IPS DF 4.7 (cell line): ENCODE data around the gene FANCD2.
"Not testable (repeated sequence)": the region's sequence is repeated elsewhere in the genome, so short reads cannot be mapped to it uniquely, and the experiment has no call there.

Source experiments
- DNase-seq: peaks from one replicate; pipeline ENCODE4 v3.0.0-alpha.2; 2013; ENCODE audit warnings: low spot score; ENCODE audit errors: extremely low read depth

The FANCD2 gene

DNA sequence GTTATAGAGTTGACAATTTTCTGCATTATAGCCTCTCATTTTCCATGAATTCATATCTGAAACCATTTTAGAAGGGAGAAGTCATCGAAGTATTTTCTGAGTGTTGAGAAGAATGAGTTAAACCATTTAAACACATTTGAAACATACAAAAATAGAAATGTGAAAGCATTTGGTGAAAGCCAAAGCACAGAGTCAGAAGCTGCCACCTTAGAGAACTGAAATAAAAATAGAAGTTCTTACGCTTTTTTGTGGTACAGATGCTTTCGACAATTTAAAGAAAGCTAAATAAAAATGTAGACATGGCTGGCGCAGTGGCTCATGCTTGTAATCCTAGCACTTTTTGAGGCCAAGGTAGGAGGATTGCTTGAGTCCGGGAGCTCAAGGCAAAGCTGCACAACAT lies 72.8 kb downstream of the FANCD2 start:
- no peak for DNase-seq

DNA sequence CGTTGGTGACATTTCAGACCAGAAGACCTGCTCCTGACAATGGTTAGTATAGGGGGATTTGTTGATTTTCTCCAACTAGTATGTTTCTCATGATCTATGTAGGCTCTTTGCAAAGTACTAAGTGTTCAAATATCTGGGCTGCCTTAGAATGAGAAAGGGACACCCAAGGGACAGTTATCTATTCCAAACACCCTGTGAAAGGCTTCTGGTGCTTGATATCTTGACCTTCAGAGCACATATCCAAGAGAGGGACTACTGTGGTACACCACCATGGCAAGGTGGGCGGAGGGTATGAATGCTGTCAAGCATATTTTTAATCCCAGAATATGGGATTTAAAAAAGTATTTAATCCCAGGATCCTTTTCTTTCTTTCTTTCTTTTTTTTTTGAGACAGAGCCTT lies 80.7 kb downstream of the FANCD2 start:
- DNase-seq = no peak

DNA sequence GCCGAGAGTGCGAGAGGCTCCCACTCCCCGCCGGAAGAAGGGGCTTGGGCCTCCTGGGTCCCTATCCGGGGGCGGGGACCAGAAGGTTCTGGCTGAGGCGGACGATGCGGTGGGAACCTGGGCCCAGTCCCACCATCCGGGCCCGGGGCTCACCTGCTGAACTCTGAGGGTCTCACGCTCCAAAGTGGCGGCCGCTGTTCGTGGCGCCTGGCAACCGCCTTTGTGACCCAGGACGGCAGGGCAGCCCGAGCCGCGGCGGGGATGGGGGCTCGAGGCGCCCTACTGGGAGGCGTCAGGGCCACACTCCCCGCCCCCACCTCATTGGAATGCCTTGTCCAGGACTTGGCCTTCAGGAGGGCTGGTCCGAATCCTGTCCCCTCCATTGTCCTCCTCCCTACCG lies 81.9 kb downstream of the FANCD2 start, which contains the start of gene FANCD2OS:
TSS of gene FANCD2OS (minus strand) at position 165 of the 400 bp plus-strand sequence. CDS start 3,481 bp downstream, outside the sequence.
- no peak for DNase-seq

DNA sequence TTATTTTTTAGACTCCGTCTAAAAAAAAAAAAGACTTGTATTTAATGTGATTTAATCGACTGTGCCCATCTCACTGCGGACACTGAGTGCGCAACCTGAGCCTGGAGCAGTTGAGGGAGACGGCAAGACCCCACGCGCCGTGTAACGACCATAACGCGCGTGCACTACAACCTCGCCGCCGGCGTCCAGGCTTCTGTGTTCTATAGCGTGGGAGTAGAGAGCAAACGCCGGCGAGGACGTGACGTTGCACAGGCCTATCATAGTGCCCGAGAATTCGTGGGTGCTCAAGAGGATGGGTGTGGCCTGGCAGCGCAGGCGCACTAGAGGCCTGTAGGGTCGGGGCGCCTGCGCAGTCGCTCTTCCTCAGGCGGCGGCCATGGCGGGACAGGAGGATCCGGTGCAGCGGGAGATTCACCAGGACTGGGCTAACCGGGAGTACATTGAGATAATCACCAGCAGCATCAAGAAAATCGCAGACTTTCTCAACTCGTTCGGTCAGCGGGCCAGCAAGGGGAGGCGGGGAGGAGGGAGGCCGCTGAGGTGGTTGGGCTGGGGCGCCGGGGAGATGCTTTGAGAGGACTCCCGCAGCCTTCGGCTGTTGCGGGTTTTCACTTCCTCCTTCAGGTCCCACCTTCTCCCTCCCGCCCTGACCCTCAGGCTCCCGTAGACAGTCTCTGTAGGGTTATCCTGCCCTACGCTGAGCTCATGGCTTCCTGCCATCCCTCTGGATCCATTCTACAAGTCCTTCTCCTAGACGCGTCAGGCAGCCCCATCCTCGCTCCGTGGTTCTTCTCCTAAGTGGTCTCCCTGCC lies 89.3 kb downstream of the FANCD2 start, which contains the start of gene BRK1:
TSS of gene BRK1 (plus strand) at position 350 of the 812 bp plus-strand sequence. CDS start at position 377, 27 bp downstream.
- peak; percentile 49 for DNase-seq

DNA sequence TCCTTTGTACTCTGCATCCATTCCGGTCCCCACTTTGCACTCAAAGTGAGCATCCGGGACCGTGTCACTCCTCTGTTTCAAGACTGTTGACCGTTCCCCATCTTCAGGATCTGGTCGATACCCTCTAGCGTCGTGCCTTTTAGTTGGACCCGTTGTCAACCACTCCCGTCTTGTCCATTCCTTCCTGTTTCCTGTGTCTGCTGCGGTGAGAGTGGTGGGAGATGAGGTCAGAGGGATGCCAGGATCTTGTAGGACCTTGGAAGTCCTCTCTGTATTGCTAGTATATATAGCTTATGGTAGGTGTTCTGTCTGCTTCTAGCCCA lies 89.9 kb downstream of the FANCD2 start:
- DNase-seq = no peak

DNA sequence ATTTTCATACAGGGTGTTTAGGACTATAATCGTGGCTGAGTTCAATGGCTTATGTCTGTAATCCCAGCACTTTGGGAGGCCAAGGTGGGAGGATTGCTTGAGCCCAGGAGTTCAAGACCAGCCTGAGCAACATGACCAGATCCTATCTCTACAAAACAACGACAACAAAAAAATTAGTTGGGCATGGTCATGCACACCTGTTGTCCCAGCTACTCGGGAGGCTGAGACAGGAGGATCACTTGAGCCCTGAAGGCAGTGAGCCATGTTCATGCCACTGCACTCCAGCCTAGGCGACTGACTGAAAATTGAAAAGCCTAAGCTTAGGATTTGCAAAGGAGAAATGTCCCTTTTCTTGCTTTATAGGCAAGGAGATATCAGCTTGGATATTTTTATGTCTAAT lies 90.7 kb downstream of the FANCD2 start:
- no peak for DNase-seq

DNA sequence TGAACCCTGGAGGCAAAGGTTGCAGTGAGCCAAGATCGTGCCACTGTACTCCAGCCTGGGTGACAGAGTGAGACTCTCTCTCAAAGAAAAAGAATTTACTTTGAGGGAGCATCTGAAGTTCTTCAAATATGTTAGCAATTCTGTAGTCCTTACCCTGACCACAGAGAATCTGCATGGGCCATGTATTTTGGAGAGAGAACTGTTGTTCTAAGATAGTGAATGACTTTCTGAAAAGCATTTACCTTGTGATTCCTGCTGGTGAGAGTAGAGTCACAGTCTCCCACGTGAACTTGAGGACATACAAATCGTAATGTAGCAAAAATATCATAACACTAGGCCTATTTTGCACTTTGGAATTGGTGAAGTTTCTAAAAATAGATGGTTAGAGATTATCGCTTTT lies 93.1 kb downstream of the FANCD2 start:
- DNase-seq = no peak

DNA sequence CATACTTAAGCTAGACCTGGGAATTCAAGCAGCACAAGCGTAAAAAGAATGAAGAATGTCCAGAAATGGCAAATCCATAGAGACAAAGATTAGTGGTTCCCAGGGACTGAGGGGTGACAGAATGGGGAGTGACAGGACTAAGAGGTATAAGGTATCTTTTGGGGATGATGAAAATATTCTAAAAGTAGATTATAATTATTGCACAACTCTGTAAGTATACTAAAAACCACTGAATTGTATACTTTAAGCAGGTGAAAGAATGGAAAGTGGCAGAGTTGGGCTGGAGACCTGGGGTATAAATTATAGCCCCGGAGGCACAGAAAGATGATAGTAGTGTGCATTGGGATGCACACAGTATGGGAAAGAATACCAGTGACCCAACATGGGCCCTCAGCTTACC lies 94.8 kb downstream of the FANCD2 start:
- no peak for DNase-seq

DNA sequence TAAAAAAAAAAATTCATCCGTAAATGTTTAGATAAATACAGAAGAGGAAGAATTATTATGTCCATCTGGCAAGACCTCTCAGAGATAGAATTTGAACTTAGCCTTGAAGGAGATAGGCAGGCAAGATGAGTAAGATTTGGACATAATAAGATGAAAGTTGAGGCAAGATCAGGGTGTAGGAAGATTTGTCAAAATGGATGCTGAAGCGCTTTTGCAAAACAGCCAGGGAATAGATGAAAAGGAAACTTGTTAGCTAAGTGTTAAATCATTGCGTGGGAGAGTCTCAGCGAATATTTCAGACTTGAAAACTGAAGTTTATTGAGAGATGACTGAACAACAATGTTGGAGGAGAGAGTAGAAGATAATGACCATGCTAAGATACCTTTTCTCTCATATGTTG lies 96.5 kb downstream of the FANCD2 start:
- no peak for DNase-seq

DNA sequence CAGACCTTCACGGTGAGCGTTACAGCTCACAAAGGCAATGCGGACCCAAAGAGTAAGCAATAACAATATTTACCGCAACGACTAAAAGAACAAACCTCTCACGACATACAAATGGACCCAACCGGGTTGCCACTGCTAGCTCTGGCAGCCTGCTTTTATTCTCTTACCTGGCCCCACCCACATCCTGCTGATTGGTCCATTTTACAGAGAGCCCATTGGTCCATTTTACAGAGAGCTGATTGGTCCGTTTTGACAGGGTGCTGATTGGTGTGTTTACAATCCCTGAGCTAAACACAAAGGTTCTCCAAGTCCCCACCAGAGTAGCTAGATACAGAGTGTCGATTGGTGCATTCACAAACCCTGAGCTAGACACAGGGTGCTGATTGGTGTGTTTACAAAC lies 109.6 kb downstream of the FANCD2 start:
- DNase-seq = not testable (repeated sequence)

DNA sequence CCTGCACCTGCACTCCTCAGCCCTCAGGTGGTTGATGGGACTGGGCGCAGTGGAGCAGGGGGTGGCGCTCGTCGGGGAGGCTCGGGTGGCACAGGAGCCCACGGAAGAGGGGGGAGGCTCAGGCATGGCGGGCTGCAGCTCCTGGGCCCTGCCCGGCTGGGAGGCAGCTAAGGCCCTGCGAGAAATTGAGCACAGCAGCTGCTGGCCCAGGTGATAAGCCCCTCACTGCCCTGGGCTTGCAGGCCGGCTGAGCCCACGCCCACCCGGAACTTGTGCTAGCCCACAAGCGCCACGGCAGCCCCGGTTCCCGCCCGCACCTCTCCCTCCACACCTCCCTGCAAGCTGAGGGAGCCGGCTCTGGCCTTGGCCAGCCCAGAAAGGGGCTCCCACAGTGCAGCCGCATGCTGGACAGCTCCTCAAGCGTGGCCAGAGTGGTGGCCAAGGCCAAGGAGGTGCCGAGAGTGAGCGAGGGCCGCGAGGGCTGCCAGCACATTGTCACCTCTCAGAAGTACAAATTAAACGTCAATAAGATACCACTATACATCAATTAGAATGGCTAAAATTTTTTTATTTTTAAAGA lies 110.3 kb downstream of the FANCD2 start:
- no peak for DNase-seq

DNA sequence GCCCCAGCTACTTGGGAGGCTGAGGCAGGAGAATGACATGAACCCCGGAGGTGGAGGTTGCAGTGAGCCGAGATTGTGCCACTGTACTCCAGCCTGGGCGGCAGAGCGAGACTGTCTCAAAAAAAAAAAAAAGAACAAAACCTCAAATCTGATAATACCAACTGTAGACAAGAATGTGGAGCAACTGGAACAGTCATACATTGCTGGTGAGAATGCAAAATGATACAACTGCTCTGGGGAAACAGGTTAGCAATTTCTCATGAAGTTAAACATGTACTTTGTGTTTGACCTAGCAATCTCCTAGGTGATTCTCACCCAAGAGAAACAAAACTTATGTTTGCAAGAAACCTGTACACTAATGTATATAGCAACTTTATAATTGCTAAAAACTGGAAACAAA lies 110.9 kb downstream of the FANCD2 start:
- DNase-seq = no peak

DNA sequence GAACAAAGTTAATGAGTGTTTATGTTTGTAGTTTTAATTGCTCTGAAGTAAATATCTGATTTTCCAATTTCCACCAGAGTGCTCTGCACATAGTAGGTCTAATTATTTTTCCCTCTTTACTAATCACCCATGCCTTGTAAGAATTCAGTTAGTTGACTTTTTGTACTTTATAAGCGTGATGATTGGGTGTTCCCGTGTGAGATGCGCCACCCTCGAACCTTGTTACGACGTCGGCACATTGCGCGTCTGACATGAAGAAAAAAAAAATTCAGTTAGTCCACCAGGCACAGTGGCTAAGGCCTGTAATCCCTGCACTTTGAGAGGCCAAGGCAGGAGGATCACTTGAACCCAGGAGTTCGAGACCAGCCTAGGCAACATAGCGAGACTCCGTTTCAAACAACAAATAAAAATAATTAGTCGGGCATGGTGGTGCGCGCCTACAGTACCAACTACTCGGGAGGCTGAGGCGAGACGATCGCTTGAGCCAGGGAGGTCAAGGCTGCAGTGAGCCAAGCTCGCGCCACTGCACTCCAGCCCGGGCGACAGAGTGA lies 114.8 kb downstream of the FANCD2 start:
- no peak for DNase-seq

DNA sequence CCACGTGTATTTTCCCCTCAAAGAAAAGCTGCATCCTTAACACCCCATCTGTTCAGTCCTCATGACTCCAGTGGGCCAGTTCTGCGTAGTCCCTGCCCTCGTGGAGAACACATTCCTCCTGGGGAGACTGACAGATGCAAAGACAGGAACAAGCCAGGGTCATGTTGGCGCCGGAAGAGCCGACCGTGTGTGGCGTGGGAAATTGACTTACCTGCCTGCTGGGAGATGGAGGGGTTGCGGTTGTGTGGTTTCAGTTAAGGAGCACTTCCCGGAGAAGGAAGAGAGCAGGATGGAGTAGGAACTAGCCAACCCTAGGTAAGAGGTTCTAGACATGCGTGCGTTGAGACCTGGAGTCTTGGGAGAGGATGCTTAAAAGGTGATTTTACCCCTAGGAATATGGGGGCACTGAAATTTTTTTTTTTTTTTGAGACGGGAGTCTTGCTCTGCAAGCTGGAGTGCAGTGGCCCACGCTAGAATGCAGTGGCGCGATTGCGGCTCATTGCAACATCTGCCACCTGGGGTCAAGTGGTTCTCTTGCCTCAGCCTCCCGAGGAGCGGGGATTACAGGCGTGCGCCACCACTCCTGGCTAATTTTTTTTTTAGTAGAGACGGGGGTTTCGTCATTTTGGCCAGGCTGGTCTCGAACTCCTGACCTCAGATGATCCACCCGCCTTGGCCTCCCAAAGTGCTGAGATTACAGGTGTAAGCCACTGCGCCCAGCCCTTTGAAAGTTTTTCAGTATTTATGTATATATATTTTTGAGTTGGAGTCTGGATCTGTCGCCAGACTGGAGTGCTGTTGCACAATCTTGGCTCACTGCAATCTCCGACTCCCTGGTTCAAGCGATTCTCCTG lies 116.7 kb downstream of the FANCD2 start:
- no peak for DNase-seq

DNA sequence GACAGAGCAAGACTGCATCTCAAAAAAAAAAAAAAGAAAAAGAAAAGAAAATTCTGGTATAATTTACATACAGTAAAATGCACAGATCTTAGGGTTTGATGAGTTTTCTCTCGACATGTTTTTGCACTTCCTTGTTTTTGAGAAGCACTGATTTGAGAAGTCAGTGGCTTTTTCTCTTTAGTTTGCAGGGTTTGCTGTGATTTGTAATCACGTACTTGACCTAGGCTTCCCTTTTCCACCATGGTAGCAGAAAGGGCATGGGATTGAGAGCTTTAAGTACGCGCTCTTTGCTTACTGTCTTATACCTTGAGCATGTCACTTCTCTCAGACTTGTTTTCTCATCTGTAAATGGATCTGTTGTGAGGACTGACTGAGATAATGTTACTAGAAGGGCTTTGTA lies 119.4 kb downstream of the FANCD2 start:
- no peak for DNase-seq

DNA sequence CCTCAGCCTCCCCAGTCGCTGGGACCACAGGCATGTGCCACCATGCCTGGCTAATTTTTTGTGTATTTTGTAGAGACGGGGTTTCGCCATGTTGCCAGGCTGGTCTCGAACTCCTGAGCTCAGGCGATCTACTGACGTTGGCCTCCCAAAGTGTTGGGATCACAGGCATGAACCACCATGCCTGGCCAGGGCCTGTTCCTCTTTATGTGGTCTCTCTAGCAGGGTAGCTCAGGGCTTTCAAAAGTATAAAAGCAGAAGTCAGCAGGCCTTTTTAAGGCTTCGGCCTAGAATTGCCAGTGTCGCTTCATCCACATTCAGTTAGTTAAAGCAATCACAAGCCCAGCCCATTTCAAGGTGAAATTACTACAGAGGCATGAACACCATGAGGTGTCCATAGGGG lies 123.0 kb downstream of the FANCD2 start:
- no peak for DNase-seq

DNA sequence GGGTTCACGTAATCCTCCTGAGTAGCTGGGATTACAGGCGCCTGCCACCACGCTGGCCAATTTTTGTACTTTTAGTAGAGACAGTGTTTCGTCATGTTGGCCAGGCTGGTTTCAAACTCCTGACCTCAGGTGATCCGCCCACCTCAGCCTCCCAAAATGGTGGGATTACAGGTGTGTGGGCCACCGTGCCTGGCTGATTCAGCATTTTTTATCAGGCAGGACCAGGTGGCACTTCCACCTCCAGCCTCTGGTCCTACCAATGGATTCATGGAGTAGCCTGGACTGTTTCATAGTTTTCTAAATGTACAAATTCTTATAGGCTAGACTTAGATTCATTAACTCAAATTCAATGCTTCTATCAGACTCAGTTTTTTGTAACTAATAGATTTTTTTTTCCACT lies 124.8 kb downstream of the FANCD2 start:
- no peak for DNase-seq
